Transverse colon (tissue), 4 donors: ENCODE data around the gene GPX2. TPM values are rescaled to one million over a fixed set of nuclear protein-coding genes. Genes with fewer than 3 reads are reported as not detected.

ENCODE experiments used
- DNase-seq: peaks from one replicate; pipeline ENCODE4 v3.0.0-alpha.2; 2019
- H3K27ac ChIP-seq, 4 donors: fragments of 200-600 bp; sonication (generic); 2 replicates each; pipeline ENCODE4 v1.5.1; 2016 to 2018; ENCODE audit warnings: inconsistent platforms in 4 of 4
- H3K27me3 ChIP-seq: fragments of 200-600 bp; sonication (generic); 2 replicates; pipeline ENCODE4 v1.5.1; 2017; ENCODE audit warnings: inconsistent platforms
- H3K36me3 ChIP-seq, 4 donors: fragments of 200-600 bp; sonication (generic); 2 replicates each; pipeline ENCODE4 v1.5.1; 2017 to 2019; ENCODE audit warnings: inconsistent platforms in 4 of 4
- H3K4me1 ChIP-seq, 4 donors: fragments of 200-600 bp; sonication (generic); 2 replicates each; pipeline ENCODE4 v1.5.1; 2017 to 2020; ENCODE audit warnings: inconsistent platforms in 4 of 4
- H3K4me3 ChIP-seq, 4 donors: fragments of 200-600 bp; sonication (generic); 1 replicate in 1 of 4; 2 replicates in 3 of 4; pipeline versions ENCODE4 v1.5.1 to v1.6.1; 2017 to 2019; ENCODE audit warnings: inconsistent platforms in 4 of 4
- H3K9me3 ChIP-seq, 2 donors: fragments of 200-600 bp; sonication (generic); 2 replicates each; pipeline ENCODE4 v1.5.1; 2017 to 2019; ENCODE audit warnings: inconsistent platforms in 2 of 2
- EP300 ChIP-seq: sonication (generic); formaldehyde crosslinking; IDR thresholded peaks from one replicate; pipeline ENCODE4 v1.6.1; 2017; ENCODE audit warnings: antibody characterized with exemption, low read depth
- POLR2A ChIP-seq: fragments of 450-650 bp; IDR thresholded peaks from one replicate; pipeline ENCODE4 v1.6.1; 2016; ENCODE audit warnings: antibody characterized with exemption, mild to moderate bottlenecking, moderate library complexity
- POLR2AphosphoS5 ChIP-seq, 3 donors: sonication (generic); formaldehyde crosslinking; IDR thresholded peaks; one replicate each; pipeline ENCODE4 v1.6.1; 2016; ENCODE audit warnings: antibody characterized with exemption in 3 of 3
- WGBS, 2 donors: methylation state at CpG; one replicate each; pipeline ENCODE4 v1.1.5; 2018; ENCODE audit warnings: low coverage in 1 of 2; 5-methylcytosine and 5-hydroxymethylcytosine counted together
- in situ Hi-C, 4 donors: fragments of 200-750 bp; cut with MboI; loops; one replicate each; pipeline versions ENCODE4 v1.15.0 to v1.15.1; 2017; ENCODE audit warnings: low sequenced_read_pairs in 3 of 4, low pct_ligation_motif_present in 1 of 4, low pct_unique_long_range_greater_than_20kb in 1 of 4
- intact Hi-C: fragments of 100-400 bp; cut with DNase I; formaldehyde crosslinking; loops from one replicate; pipeline ENCODE4 v1.15.1; 2023; ENCODE audit warnings: low total_unique reads
- total RNA-seq, 4 donors: library from RNA; depleted of rRNA; stranded (reverse); fragments of >200 nt; gene quantifications; one replicate each; pipeline ENCODE4 v1.1.0, GENCODE V29; 2016
- TF ChIP-seq, protein P1 (sequence below), 5 experiments: fragments of 200-600 bp in 3 of 5; fragments of 450-650 bp in 2 of 5; sonication (generic) in 3 of 5; IDR thresholded peaks; 1 replicate in 2 of 5; 2 replicates in 3 of 5; pipeline ENCODE4 v1.5.1; 2016 to 2017; ENCODE audit warnings: antibody characterized with exemption in 5 of 5, inconsistent platforms in 3 of 5, mild to moderate bottlenecking in 2 of 5, moderate library complexity in 1 of 5

The GPX2 gene
- total RNA-seq, 4 donors from 2014 or later, result 7.9 to 292 (median 204) TPM

DNA sequence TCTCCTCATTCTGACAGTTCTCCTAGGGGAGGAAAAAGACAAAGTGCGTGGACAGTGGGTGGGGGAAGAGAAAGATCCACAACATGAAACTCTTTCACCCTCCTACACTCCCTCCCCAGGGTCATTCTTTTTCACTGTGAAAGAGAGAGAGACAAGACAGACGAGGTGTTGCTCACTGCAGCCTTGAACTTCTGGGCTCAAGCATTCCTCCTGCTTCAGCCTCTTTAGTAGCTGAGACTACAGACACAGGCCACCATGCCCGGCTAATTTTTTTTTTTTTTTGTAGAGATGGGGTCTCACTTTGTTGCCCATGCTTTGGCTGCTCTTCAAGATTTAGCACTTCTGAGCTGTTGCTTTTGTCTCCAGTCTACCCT, 2.7 kb downstream of the GPX2 start:
- Histone ChIP-seq H3K27ac (peak overlapping the region; percentile 83 to 89 (median 86)), H3K4me1 (peaks cover 3 to 73% (median 25%) of the 10 kb centered on the region in 4 donors), H3K9me3 (no peaks in the 10 kb centered on the region), H3K4me3 (peak overlapping the region in 1 of 4 donors; percentile 45), H3K36me3 (no peaks in the 10 kb centered on the region), H3K27me3 (no peaks in the 10 kb centered on the region)
- 49 to 55% methylated on average over 2 to 3 of the region's 3 CpGs for WGBS, 2 donors
- in situ Hi-C loops, result no loop called here
- TF ChIP-seq POLR2A (no peak), POLR2AphosphoS5 (IDR thresholded peaks at IDR 0.05) (no peak), EP300 (no peak)
- TF ChIP-seq, protein P1, sequence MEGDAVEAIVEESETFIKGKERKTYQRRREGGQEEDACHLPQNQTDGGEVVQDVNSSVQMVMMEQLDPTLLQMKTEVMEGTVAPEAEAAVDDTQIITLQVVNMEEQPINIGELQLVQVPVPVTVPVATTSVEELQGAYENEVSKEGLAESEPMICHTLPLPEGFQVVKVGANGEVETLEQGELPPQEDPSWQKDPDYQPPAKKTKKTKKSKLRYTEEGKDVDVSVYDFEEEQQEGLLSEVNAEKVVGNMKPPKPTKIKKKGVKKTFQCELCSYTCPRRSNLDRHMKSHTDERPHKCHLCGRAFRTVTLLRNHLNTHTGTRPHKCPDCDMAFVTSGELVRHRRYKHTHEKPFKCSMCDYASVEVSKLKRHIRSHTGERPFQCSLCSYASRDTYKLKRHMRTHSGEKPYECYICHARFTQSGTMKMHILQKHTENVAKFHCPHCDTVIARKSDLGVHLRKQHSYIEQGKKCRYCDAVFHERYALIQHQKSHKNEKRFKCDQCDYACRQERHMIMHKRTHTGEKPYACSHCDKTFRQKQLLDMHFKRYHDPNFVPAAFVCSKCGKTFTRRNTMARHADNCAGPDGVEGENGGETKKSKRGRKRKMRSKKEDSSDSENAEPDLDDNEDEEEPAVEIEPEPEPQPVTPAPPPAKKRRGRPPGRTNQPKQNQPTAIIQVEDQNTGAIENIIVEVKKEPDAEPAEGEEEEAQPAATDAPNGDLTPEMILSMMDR (IDR thresholded peaks at IDR 0.05), result no peak
- intact Hi-C loops, result no loop called here
- no peak for DNase-seq

DNA sequence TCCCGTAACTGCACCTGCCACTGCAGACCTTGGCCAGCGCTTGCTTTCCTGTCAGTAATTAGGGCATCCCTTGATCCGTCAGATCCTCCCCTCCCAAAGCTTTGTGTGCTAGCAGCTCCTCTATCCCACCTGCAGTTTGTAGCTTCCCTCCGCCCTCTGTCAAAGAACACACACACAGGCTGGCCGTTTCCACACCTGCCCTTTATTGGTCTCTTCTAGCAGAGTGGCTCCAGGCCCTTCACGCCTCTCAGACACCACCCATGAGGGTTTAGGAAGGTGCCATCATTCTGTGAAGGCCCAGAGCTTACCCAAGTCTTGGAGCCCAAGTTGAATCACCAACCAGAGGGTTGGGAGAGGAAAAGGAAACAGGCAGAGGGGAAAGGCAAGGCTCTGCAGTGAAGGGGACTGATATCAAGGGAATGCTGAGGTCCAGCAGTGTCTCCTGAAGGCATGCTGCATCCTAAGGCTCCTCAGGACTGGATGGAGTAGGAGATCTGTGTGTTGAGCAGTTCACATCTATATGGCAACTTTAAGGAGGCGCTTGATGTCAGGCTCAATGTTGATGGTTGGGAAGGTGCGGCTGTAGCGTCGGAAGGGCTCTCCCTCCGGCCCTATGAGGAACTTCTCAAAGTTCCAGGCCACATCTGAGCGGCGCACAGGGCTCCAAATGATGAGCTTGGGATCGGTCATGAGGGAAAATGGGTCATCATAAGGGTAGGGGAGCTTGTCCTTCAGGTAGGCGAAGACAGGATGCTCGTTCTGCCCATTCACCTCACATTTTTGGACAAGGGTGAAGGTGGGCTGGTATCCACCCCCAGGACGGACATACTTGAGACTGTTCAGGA, 3.4 kb downstream of the GPX2 start:
- Histone ChIP-seq H3K9me3 (no peaks in the 10 kb centered on the region), H3K4me1 (peaks cover 3 to 73% (median 25%) of the 10 kb centered on the region in 4 donors), H3K27ac (peak overlapping the region; percentile 83 to 89 (median 86)), H3K4me3 (peak overlapping the region in 1 of 4 donors; percentile 5), H3K36me3 (peaks cover 0 to under 1% (median 0%) of the 10 kb centered on the region in 4 donors), H3K27me3 (no peaks in the 10 kb centered on the region)
- TF ChIP-seq EP300 (no peak), POLR2AphosphoS5 (IDR thresholded peaks at IDR 0.05) (no peak), POLR2A (no peak)
- TF ChIP-seq, protein P1 (IDR thresholded peaks at IDR 0.05), result no peak
- WGBS, 2 donors, result 50 to 62% methylated on average over 1 to 17 of the region's 17 CpGs
- intact Hi-C loops, result no loop called here
- peak; percentile 43 for DNase-seq
- in situ Hi-C loops, result no loop called here

DNA sequence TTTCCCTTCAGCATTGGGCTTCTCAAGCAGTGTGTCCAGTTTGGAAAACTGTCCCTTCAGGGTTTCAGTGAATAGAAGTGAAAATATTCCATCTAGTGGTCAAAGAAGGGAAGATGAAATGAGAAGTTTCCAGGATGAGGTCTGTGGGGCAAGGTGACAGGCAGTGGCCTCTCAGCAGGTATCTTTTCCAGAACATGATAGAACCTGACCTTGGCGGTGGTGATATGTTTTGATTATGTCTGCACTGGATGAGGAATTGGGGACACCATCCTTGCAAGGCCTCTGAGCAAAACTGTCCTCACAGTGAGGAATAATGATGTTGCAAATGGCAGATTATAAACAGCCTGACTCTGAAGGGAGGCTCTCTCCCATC, 4.7 kb downstream of the GPX2 start:
- Histone ChIP-seq H3K9me3 (no peaks in the 10 kb centered on the region), H3K4me3 (no peak overlapping the region), H3K27me3 (no peaks in the 10 kb centered on the region), H3K36me3 (peaks cover 0 to 12% (median 0%) of the 10 kb centered on the region in 4 donors), H3K27ac (peak overlapping the region; percentile 53 to 89 (median 86)), H3K4me1 (peaks cover 3 to 60% (median 16%) of the 10 kb centered on the region in 4 donors)
- in situ Hi-C loops (no loop called here), intact Hi-C loops (no loop called here)
- DNase-seq, result no peak
- WGBS, 2 donors, result 78% methylated on average over 1 of the region's 1 CpG; no CpG with 5 or more reads in 1 of the 2 donors
- no peak for TF ChIP-seq POLR2A
- no peak for TF ChIP-seq POLR2AphosphoS5 (IDR thresholded peaks at IDR 0.05)
- no peak for TF ChIP-seq EP300
- TF ChIP-seq, protein P1 (IDR thresholded peaks at IDR 0.05), result peak; percentile 20 to 42 (median 25)

DNA sequence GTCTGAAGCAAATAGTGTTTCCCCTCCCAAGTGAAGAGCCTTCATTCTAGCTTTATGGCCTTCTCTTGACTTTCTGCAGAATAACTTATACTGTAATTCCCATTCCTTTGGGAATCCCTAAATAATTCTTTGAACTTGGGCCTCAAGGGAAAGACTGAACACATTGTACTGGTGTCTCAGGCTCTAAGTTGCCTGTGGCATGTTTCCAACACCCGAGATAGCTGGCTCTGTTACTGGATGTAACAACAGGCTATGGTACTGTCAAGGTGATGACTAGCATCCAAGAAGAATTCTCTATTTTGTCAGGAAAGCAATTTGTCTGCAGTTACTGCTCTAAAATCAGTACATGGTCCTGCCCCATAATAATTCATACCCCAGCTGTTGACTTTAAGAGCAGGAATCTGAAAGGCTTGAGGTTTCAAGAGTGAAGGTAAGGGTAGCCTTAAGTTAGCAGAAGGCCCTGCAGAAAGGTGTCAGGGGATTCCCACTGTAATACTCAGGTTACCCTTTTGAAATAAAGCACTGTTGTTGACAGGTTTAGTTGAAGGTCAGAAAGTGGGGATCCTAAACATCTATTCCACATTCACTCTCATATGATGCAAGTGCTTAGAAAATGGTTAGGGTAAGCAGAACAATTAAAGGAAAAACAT, 5.2 kb downstream of the GPX2 start:
- H3K27ac ChIP-seq, result peak overlapping the region in 3 of 4 donors; percentile 53 to 89 (median 83)

More for the DNA sequence above, 5.2 kb downstream of the GPX2 start:
- H3K4me3 ChIP-seq, result no peak overlapping the region
- H3K27me3 ChIP-seq, result no peaks in the 10 kb centered on the region
- TF ChIP-seq POLR2A (no peak), EP300 (no peak), POLR2AphosphoS5 (IDR thresholded peaks at IDR 0.05) (no peak)
- TF ChIP-seq, protein P1 (IDR thresholded peaks at IDR 0.05), result no peak
- in situ Hi-C loops (no loop called here), intact Hi-C loops (no loop called here)
- peaks cover 3 to 59% (median 16%) of the 10 kb centered on the region in 4 donors for H3K4me1 ChIP-seq
- 35% methylated on average over 1 of the region's 1 CpG; no CpG with 5 or more reads in 1 of the 2 donors for WGBS, 2 donors
- no peaks in the 10 kb centered on the region for H3K9me3 ChIP-seq
- H3K36me3 ChIP-seq, result peaks cover 0 to 18% (median 0%) of the 10 kb centered on the region in 4 donors
- no peak for DNase-seq
